ENCODE data around the gene GTPBP1. TPM values are rescaled to one million over a fixed set of nuclear protein-coding genes. Genes with fewer than 3 reads are reported as not detected.

The GTPBP1 gene
- total RNA-seq, 2 experiments from 2014 or later, result 66.6 to 67.4 TPM

DNA sequence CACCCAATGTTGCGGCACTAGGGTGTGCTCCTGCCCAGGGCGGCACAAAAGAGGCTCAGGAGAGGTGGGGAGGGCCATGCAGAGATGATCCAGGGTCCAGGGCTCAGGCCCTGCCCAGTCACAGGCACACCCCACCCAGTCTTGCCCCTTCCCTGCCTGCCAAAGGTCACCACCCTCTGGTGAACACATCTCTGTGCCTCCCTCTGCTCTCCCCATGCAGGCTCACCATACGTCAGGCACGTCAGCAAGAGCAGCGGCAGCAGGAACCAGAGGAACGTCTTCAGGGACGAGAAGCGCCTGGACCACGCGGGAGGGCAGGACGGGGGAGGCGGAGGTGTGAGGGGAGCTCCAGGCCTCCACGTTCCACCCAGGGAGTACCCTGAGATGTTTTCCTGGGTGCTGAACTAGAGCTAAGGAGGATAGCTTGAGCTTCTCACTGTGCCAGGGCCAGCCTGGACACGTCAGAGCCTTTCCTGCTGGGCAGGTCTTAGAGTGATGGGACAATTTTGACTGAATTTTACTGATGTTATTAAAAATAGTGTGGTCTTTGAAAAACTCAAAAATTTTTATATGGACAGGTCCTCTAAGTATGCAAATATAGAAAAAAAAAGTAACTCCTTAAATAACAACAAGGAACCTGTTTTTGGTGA is 42.9 kb downstream of the GTPBP1 start:
- ChIA-PET POLR2A (no interaction called here), CTCF (interaction anchor here (0.6 to 2.3 kb wide), 2 partner anchors 17 to 94 kb away, joined by 3 to 6 read pairs; partner anchors contain the start of gene NPTXR)

DNA sequence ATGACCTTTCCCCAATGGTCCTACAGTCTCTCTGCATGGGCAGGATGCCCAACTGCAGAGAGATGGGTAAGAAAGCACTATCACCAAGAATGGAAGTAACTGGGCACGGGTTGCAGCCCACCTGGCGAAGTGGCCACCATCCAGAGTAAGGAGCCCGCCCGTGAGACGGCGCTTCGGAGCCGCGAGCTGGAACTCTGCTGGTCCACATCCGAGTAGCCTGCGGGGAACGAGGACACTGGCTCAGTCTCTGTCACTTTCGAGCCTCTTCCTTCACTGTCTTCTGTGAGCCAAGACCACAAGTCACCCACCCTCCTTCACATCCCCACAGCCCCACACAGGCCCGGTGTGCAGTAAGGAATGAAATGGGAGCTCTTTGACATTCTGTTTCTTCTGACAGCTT is 44.4 kb downstream of the GTPBP1 start:
- ChIA-PET POLR2A (interaction anchor here (1.3 kb wide), 1 partner anchor 15 kb away, joined by 5 read pairs; no protein-coding TSS in a partner anchor), CTCF (interaction anchor here (0.6 to 2.3 kb wide), 3 partner anchors 13 to 93 kb away, joined by 3 to 7 read pairs (median 6); partner anchors contain the start of gene NPTXR)

DNA sequence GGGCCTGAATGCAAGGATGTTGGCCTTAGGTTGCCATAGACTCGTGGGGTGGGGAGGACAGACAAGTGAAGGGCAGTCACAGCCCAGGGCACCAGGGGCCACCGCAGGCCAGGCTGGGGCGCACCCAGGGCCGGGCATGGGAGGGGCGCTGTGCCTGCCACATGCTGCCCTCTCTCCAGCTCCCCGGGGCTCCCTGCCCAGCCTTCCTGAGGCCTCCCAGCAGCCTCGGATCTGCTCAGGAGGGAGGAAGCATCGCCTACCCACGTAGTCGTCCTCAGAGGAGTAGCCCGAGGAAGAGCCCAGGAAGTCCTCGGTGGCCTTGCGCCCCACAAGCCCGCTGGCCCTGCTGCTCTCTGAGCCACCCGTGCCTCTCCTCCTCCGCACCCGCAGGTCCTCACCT is 44.9 kb downstream of the GTPBP1 start:
- POLR2A ChIA-PET, result interaction anchor here (1.3 to 1.7 kb wide), 3 partner anchors 16 to 45 kb away, joined by 4 to 5 read pairs (median 5); partner anchors contain the start of gene GTPBP1
- CTCF ChIA-PET, result interaction anchor here (1.0 to 2.4 kb wide), 4 partner anchors 11 to 44 kb away, joined by 3 to 12 read pairs (median 6); no protein-coding TSS in a partner anchor

DNA sequence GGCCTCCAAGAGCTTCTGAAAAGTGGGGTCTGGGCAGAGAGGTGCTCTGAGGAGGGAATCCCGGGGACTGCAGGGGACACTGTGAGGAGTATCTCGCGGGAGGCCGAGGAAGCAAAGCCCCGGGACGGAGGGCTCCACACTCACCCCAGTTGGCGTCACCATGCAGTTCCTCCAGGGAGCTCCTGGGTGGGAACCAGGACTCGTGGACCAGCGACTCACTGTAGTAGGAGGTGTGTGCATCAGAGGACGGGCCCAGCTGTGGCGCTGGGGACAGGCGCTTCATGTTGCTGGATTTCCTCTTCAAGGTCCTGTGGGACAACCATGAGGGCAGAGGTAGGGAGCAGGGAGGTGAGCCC is 45.3 kb downstream of the GTPBP1 start:
- CTCF ChIA-PET, result interaction anchor here (0.9 to 2.4 kb wide), 6 partner anchors 11 to 92 kb away, joined by 3 to 12 read pairs (median 4); no protein-coding TSS in a partner anchor
- POLR2A ChIA-PET, result interaction anchor here (0.6 to 1.7 kb wide), 5 partner anchors 8 to 45 kb away, joined by 3 to 5 read pairs (median 3); partner anchors contain the start of gene GTPBP1

DNA sequence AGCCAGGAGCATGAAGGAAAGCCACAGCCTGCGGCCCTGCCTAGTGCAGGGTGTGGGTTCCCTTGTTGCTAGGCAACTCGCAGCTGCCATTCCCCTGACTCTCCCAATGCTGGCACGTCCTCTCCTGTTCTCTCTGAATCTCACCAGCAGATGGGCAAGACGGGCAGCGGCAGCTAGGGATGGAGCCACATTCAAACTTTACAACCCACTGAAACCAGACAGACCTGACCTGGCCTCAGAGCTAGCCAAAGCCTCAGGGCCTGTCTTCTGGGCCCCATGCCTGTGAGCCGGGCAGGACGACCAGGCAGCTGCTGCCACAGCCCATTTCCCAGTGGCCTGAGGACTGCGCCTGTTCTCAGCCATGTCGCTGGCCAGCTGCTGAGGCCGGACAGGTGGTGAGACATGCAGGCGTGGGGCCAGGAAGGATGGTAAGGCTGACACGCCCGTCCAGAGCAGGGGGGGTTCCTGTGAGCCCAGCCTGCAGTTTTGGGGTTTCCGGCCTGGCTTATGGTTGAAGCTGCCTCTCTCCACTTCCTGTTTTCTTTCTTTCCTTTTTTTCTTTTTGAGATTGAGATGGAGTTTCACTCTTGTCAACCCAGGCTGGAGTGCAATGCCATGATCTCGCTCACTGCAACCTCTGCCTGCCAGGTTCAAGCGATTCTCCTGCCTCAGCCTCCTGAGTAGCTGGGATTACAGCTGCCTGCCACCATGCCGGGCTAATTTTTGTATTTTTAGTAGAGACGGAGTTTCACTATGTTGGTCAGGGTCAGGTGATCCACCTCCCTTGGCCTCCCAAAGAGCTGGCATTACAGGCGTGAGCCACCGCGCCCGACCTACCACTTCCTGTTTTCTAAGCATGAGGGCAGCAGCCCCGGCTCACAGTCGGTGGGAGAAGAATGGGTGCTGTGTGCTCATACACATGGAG is 45.9 kb downstream of the GTPBP1 start:
- CTCF ChIA-PET, result interaction anchor here (0.7 to 2.4 kb wide), 10 partner anchors 12 to 251 kb away, joined by 3 to 12 read pairs (median 3); no protein-coding TSS in a partner anchor
- POLR2A ChIA-PET, result interaction anchor here (0.5 to 1.7 kb wide), 10 partner anchors 8 to 343 kb away, joined by 3 to 7 read pairs (median 3); partner anchors contain the start of gene GTPBP1

DNA sequence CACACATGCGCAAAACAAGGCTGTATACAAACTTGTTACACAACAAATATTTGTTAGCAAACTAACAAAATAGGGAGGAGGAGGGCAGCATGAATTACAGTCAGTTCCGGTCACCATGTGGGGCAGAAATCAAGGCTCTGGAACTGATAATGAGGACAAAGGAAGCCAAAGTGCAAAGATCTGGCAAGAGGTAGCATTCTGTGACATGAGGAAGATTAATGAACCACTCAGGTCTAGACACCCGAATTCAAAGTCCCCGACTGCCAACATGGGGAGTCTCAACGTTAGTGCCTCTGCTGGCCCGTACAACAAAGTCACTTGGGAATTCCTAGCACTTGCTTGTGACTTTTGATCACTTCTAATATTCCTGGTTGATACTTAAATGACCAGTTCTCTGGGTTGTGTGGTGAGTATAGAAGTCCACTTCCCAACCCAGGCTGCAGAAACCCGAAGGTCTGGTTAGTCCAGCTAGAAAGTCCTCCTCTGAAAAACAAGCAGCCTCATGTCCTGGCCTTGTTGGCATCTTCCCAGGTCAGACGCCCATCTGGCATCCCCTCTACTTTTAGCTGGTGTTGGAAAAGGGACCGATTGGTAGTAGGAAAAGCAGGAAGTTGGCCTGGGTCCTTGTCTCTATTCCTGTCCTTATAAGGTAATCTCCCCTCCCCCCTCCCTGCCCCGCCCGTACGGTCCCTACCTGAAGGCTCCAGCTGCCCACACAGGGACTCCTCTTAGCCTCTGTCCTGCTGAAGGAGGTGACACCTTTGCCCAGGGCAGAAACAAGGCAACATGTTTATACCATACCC is 48.4 kb downstream of the GTPBP1 start:
- POLR2A ChIA-PET, result interaction anchor here (1.0 kb wide), 2 partner anchors 18 to 19 kb away, joined by 4 to 10 read pairs; no protein-coding TSS in a partner anchor
- CTCF ChIA-PET, result interaction anchor here (0.7 to 0.9 kb wide), 2 partner anchors 21 to 59 kb away, joined by 3 to 5 read pairs; no protein-coding TSS in a partner anchor

DNA sequence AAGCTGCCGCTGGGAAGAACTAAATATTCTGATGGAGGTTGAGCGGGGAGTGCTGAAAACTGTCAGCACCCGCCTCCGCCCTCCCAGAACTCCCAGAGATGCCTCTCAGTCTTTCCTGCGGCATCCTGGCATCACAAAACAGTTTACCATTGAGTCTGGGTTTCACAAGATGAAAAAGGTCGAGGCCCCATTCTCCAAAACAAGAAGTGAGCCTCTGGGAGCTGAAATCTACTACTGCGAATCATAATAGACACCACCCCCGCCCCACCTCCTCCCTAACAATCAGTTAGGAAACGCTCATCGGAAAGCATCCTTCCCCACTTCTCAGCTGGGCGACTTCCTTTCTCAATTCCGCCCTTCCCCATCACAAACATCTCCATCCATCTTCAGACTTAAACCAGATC is 49.0 kb downstream of the GTPBP1 start:
- CTCF ChIA-PET, result interaction anchor here (0.7 to 0.9 kb wide), 2 partner anchors 22 to 59 kb away, joined by 3 to 5 read pairs; no protein-coding TSS in a partner anchor
- POLR2A ChIA-PET, result interaction anchor here (1.0 kb wide), 1 partner anchor 20 kb away, joined by 4 read pairs; no protein-coding TSS in a partner anchor

DNA sequence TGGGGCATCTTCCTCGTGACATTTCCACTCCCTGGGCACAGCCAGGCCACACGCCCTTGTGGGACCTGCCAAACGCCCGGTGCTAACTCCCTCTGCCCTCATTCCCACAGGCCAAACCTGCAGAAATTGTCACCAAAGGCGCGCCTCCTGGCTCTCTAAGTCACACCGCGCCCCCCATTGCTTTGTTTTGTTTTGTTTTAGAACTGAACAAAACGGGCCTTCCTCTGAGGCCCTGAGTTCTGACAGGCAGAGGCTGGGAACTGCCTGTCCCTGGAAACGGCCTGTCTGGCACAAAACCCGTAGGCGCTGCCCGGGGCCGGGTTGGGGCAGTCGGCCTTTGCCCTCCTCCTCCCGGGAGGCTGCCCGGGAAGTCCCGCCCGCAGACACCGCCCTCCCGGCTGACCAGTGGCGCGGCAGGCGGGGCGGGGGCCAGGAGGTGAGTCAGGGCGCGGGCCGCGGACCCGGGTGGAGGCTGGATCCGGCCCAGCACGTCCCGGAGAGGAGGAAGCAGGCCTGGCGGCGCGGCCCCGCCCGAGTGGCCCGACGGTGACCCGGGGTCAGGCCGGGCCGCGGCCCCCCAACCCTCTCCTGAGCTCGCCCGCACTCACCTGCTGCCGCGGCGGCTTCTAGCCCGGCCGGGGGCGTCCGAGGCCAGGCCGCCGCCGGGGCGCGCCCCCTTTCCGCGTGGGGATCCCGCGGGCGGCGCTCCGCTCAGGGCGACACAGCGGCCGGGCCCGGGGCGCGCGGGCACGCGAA is 49.6 kb downstream of the GTPBP1 start:
- ChIA-PET CTCF (interaction anchor here (0.9 to 1.3 kb wide), 3 partner anchors 23 to 114 kb away, joined by 3 to 5 read pairs (median 3); no protein-coding TSS in a partner anchor), POLR2A (interaction anchor here (0.5 to 1.0 kb wide), 2 partner anchors 21 to 289 kb away, joined by 3 to 4 read pairs; no protein-coding TSS in a partner anchor)

DNA sequence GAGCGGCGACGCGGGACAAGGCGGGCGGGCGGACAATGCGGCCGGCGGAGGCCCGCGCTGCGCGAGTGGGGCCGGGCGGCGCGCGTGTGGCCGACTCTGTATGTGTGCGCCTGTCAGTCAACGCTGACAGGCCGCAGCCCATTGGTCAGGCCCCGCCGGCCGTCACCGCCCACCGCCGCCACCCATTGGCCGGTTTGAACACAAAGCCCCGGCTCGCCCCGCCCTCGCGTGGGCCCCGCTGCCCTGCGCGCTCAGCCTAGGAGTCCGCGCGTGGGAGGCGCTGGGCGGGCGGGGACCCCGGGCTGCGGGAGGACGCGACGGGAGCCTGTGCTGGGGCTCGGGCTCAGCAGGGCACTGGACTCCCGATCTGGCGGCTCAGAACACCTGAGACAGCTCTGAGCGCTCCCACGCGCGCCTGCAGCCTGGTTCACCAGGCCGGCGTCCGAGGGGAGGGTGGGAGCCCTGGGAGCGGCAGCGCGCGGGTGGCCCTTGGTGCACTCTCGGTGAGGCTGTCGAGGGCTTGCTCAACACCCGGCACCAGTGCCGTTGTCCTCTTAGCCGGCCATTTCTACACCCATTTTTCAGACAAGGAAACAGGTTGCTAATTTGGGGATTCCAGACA is 50.3 kb downstream of the GTPBP1 start, which contains the start of gene SUN2:
Gene SUN2 (minus strand): TSS at position 88 of the 622 bp plus-strand sequence. CDS start 3,370 bp downstream, outside the sequence.
- ChIA-PET POLR2A (interaction anchor here (0.5 to 1.2 kb wide), 3 partner anchors 50 to 289 kb away, joined by 3 to 5 read pairs (median 5); partner anchors contain the start of gene GTPBP1), CTCF (interaction anchor here (0.9 to 1.3 kb wide), 3 partner anchors 74 to 114 kb away, joined by 3 to 5 read pairs (median 3); partner anchors contain the start of gene TOMM22)

DNA sequence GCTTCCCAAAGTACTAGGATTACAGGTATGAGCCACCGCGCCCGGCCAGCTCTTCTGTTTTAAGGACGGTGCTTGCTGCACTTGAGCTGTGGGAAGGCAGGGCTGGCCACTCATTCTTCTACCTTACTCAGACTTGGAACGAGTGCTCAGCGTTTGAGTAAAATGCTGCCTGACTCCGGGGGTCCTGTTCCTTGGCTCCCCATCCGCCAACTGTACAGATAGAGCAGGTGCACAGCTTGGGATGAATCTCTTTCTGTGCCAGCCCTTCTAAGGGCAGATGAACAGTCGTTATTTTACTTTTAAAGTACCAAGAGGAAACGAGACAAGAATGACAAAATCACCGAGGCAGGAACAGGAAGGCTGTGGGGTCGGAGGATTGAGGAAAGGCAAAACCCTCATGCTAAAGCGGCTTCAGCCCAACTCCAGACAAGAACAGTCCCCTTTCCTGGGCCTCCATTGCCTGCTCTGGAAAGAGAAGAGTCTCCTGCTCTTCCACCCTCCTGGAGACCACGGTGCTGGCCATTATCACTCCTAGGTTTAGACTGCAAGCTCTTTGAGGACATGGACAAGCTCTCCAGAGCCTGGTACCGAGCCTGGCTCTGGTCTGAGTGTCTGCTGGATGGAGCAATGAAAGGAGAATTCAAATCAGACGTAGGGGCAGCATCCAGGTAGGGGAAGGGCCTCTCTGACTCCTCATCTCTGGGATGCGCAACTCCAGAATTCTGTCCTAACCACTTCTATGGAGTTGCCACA is 51.1 kb downstream of the GTPBP1 start:
- ChIA-PET POLR2A (interaction anchor here (1.0 to 1.2 kb wide), 3 partner anchors 51 to 115 kb away, joined by 3 to 5 read pairs (median 5); partner anchors contain the start of gene GTPBP1), CTCF (interaction anchor here (0.9 to 2.2 kb wide), 4 partner anchors 75 to 113 kb away, joined by 3 to 9 read pairs (median 4); partner anchors contain the start of gene TOMM22)

DNA sequence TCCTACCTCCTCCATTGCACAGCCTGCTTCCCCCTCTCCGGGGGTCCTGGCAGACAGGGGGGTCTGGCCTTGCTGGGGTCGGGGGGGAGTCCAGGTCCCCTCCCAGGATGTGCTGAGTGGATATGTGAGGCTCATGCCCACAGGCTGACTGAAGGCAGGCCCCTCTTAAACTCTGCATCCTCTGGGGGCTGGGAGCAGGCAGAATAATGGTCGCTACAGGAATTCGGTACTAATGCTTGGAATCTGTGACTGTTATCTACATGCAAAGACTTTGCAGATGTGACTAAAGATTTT is 51.7 kb downstream of the GTPBP1 start:
- ChIA-PET POLR2A (interaction anchor here (1.0 kb wide), 1 partner anchor 114 kb away, joined by 3 read pairs; no protein-coding TSS in a partner anchor), CTCF (interaction anchor here (1.9 to 2.2 kb wide), 2 partner anchors 11 to 86 kb away, joined by 9 to 11 read pairs; no protein-coding TSS in a partner anchor)

DNA sequence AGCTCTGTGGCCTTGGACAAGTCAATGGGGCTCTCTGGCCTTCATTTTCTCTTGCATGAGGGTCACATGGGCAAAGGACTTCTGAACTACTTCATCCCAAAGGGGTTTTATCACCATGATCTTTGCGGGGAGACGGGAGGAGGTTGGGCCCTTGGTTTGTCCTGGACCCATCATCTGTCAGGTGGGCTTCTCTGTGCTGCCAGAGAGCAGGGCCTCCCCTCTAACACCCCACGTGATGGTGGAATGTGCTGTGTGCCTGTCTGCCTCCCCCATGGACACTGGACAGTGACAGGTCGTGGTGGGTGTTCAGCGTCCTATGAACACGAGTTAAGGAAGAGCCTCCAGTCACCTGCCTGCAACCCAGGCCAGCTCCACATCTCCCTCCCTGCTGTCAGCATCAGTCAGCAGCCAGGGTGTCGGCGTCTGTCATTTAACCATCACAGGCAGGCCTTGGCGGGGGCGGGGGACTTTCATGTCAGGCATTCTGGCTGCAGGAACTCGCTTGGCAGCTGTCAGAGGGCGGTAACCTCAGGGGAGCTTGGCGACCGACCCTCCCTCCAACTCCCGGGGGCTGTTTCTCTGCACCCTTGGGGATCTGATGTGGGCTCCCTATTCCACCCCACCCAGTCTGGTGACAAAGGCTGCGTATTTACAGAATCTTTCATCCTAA is 52.7 kb downstream of the GTPBP1 start:
- ChIA-PET POLR2A (interaction anchor here (0.6 to 1.0 kb wide), 4 partner anchors 50 to 256 kb away, joined by 3 to 8 read pairs (median 4); partner anchors contain the start of genes APOBEC3C and GTPBP1), CTCF (interaction anchor here (0.6 to 2.2 kb wide), 7 partner anchors 10 to 398 kb away, joined by 3 to 11 read pairs (median 4); no protein-coding TSS in a partner anchor)

DNA sequence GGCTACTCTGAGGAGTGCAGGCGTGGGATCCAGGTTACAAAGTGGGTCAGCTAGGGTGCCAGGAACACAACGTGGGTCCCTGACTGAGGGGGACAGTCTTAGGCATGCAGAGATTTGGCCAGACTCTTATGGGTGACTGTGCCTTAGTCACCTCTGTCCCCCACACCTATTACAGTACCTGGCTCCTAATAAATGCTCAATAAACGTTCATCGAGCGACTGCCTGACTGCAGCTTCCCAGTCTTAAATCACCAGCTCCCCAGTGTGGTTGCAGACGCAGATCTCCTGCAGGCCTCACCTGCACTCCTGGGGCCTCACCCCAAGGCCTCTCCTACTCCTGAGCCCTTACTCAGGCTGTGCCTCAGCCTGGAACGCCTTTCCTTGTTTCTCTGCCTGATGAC is 53.3 kb downstream of the GTPBP1 start:
- ChIA-PET CTCF (interaction anchor here (0.6 to 2.2 kb wide), 8 partner anchors 10 to 397 kb away, joined by 3 to 11 read pairs (median 4); no protein-coding TSS in a partner anchor), POLR2A (interaction anchor here (1.0 kb wide), 1 partner anchor 53 kb away, joined by 3 read pairs; the partner anchor contains the start of gene GTPBP1)

DNA sequence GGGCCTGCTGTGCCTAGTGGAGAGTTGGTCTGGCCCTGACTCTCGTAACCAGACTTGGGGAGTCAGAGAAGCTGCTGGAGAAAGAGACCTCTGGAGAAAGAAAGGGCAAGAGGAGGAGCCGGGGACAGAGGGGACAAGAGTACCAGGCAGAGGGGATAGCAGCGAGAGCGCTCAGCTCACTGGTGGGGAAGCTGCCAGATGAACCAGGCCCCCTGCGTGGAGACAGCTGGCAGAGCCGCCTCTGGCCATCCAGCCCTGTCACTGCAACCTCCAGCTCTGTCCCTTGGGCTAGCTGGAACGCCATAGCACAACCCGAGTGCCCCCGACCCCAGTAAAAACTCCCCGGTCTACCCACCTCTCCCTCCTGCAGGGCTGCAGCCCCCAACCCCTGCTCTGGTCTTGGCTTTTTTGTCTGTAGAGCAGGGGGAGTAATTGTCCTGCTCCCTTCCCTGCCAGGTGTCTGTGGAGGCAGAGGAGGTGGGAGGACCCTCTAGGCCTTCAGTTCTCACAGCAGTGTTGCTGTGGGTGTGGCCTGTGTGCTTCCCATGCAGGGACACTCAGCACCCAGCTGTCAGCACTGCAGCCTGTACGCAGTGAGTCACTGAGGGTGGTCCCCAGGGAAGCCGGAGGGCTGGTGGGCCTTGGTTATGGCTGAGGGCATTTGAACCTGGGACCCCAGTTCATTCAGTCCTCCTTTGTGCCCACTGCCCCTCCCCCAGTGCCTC is 54.9 kb downstream of the GTPBP1 start:
- ChIA-PET POLR2A (no interaction called here), CTCF (interaction anchor here (0.6 to 1.2 kb wide), 2 partner anchors 8 to 544 kb away, joined by 3 to 4 read pairs; no protein-coding TSS in a partner anchor)
